Spleen (tissue), 11 donors: ENCODE data around the gene CTNS. TPM values are rescaled to one million over a fixed set of nuclear protein-coding genes. Genes with fewer than 3 reads are reported as not detected.

Source experiments
- DNase-seq: peaks from one replicate; pipeline ENCODE4 v3.0.0-alpha.2; 2020
- H3K27ac ChIP-seq, 8 donors: fragments of 200-600 bp; sonication (generic) in 7 of 8; 1 replicate in 4 of 8; 2 replicates in 4 of 8; pipeline versions ENCODE4 v1.5.0 to v1.8.0; 2016 to 2021; ENCODE audit warnings: inconsistent platforms in 4 of 8, mild to moderate bottlenecking in 4 of 8, moderate library complexity in 1 of 8
- H3K27me3 ChIP-seq, 7 donors: fragments of 200-600 bp; sonication (generic) in 6 of 7; replicated peaks in 1 of 7; 1 replicate in 4 of 7; 2 replicates in 3 of 7; pipeline versions ENCODE4 v1.5.0 to v1.8.0; 2016 to 2021; ENCODE audit warnings: inconsistent platforms in 3 of 7, mild to moderate bottlenecking in 1 of 7
- H3K36me3 ChIP-seq, 6 donors: fragments of 200-600 bp; sonication (generic) in 5 of 6; 1 replicate in 4 of 6; 2 replicates in 2 of 6; pipeline versions ENCODE4 v1.5.0 to v1.8.0; 2016 to 2021; ENCODE audit warnings: inconsistent platforms in 2 of 6
- H3K4me1 ChIP-seq, 6 donors: fragments of 200-600 bp; sonication (generic) in 5 of 6; 1 replicate in 3 of 6; 2 replicates in 3 of 6; pipeline versions ENCODE4 v1.5.0 to v1.8.0; 2016 to 2021; ENCODE audit warnings: inconsistent platforms in 3 of 6
- H3K4me3 ChIP-seq, 8 donors: fragments of 200-600 bp; sonication (generic) in 7 of 8; 1 replicate in 4 of 8; 2 replicates in 4 of 8; pipeline versions ENCODE4 v1.5.0 to v1.8.0; 2016 to 2021; ENCODE audit warnings: inconsistent platforms in 4 of 8, mild to moderate bottlenecking in 4 of 8, moderate library complexity in 2 of 8
- H3K9me3 ChIP-seq, 8 donors: fragments of 200-600 bp; sonication (generic) in 7 of 8; 1 replicate in 4 of 8; 2 replicates in 4 of 8; pipeline versions ENCODE4 v1.5.0 to v1.8.0; 2016 to 2021; ENCODE audit warnings: inconsistent platforms in 4 of 8
- CTCF ChIP-seq, 11 experiments: fragments of 200-600 bp in 7 of 11; fragments of 450-650 bp in 4 of 11; sonication (generic) in 4 of 11; IDR thresholded peaks in 8 of 11; conservative IDR thresholded peaks in 3 of 11; 1 replicate in 7 of 11; 2 replicates in 4 of 11; pipeline versions ENCODE4 v1.4.0 to v1.8.0; 2016 to 2021; ENCODE audit warnings: antibody characterized with exemption in 11 of 11, inconsistent platforms in 4 of 11, mild to moderate bottlenecking in 1 of 11
- POLR2A ChIP-seq, 3 donors: fragments of 450-650 bp; IDR thresholded peaks; one replicate each; pipeline ENCODE4 v1.5.1; 2017; ENCODE audit warnings: antibody characterized with exemption in 3 of 3, mild to moderate bottlenecking in 1 of 3
- POLR2AphosphoS5 ChIP-seq, 3 donors: sonication (generic); formaldehyde crosslinking; IDR thresholded peaks; one replicate each; pipeline ENCODE4 v1.5.1; 2017; ENCODE audit warnings: antibody characterized with exemption in 3 of 3
- WGBS, 5 donors: extraction: QIAGEN DNeasy Blood & Tissue Kit in 3 of 5; methylation state at CpG; one replicate each; pipeline versions ENCODE4 v1.1.5 to v1.1.7; 2013 to 2018; 5-methylcytosine and 5-hydroxymethylcytosine counted together
- intact Hi-C: fragments of 100-400 bp; cut with DNase I; formaldehyde crosslinking; loops from one replicate; pipeline ENCODE4 v1.15.0; 2023; ENCODE audit warnings: low total_unique reads
- polyA plus RNA-seq, 3 donors: library from polyadenylated mRNA; stranded (reverse); fragments of 200-250 nt; gene quantifications; one replicate each; pipeline ENCODE4 v1.2.1, GENCODE V29; 2013
- total RNA-seq, 7 donors: library from RNA; depleted of rRNA in 3 of 7; stranded (reverse); fragments of >200 nt in 3 of 7; fragmentation: NEBNext Ultra II Directional in 4 of 7; extraction: Animal tissue kit (Norgen Biotek cat#: 25700) in 4 of 7; gene quantifications; one replicate each; pipeline versions ENCODE4 v1.1.0 to v1.2.1, GENCODE V29; 2016 to 2021
- donor health status: healthy with polysubstance abuse.
- donor health status: DM: no; HTN: no; CAD: no; lungs with moderate emphysema.
- donor health status: DM: no; HTN: no; CAD: no.
- donor health status: Bipolar disorder and iron deficiency.
- donor health status: healthy.
- donor health status: DM: no; HTN: no; CAD: no.
- donor health status: DM: yes; HTN: yes; CAD: no.

The CTNS gene
- total and polyA plus RNA-seq, 10 donors: 5.7 to 42.5 (median 14.0) TPM

DNA sequence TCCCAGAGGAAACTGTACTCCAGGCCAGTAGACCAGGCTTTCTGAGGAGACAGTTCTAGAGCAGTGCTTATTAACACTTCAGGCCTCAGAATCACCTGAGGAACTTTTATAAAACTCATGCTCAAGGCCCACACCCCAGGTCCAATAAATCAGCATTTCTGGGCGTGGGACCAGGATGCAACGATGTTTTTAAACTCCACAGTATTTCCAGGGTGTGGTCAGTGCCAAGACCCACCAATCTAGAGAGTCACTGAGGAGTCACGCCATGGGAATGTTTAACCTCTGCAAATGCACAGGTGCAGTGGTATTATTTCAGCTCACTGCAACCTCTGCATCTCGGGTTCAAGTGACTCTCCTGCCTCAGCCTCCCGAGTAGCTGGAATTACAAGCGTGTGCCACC, 23.4 kb upstream of the CTNS start:
- Histone ChIP-seq H3K27me3 (no peaks in the 10 kb centered on the region), H3K4me3 (no peak overlapping the region), H3K36me3 (peaks cover 0 to 100% (median 78%) of the 10 kb centered on the region in 6 donors), H3K4me1 (no peaks in the 10 kb centered on the region), H3K9me3 (peaks cover 0 to 12% (median 9%) of the 10 kb centered on the region in 8 donors), H3K27ac (no peak overlapping the region)
- intact Hi-C loops: no loop called here
- TF ChIP-seq POLR2AphosphoS5 (IDR thresholded peaks at IDR 0.05) (no peak), CTCF (IDR thresholded peaks at IDR 0.05 in 8 of 11, conservative IDR thresholded peaks at IDR 0.05 in 3 of 11) (no peak), POLR2A (IDR thresholded peaks at IDR 0.05) (no peak)
- 88 to 100% (median 95%) methylated on average over 6 of the region's 6 CpGs for WGBS, 5 donors
- no peak for DNase-seq

DNA sequence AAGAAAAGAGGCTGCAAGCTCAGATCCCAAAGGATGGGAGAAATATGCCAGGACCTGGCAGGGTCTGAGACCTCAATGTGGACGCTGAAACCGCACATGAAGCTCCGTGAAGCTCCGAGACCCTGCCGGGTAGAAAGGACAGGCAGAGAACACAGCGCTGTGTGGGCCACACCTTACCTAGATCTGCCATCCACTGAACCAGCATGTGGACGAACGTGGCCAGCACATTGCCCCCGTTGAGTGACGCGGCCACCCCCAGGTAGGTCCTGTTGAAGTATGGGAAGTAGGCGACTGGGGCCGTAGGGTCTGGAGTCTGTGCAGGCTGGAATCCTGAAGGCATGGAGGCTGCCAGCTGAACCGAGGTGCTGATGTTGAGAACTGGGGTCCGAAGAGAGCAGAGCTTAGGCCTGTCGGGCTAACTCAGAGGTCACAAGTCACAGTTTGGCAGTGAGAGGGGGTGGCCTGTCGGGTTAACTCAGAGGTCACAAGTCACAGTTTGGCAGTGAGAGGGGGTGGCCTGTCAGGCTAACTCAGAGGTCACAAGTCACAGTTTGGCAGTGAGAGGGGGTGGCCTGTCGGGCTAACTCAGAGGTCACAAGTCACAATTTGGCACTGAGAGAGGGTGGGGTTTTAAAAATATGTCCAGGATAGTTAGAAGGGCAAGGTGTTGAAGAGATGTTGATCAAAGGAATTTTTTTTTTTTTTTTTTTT, 21.2 kb upstream of the CTNS start:
- Histone ChIP-seq H3K36me3 (peaks cover 0 to 100% (median 77%) of the 10 kb centered on the region in 6 donors), H3K9me3 (peaks cover 0 to 12% (median 9%) of the 10 kb centered on the region in 8 donors), H3K27me3 (no peaks in the 10 kb centered on the region), H3K4me1 (no peaks in the 10 kb centered on the region), H3K27ac (no peak overlapping the region), H3K4me3 (no peak overlapping the region)
- intact Hi-C loops: no loop called here
- no peak for TF ChIP-seq POLR2A (IDR thresholded peaks at IDR 0.05)
- TF ChIP-seq POLR2AphosphoS5 (IDR thresholded peaks at IDR 0.05): no peak
- no peak for TF ChIP-seq CTCF (IDR thresholded peaks at IDR 0.05 in 8 of 11, conservative IDR thresholded peaks at IDR 0.05 in 3 of 11)
- WGBS, 5 donors: 94 to 98% (median 97%) methylated on average over 17 to 18 of the region's 18 CpGs
- DNase-seq: no peak

GRCh38 chr17:3621146-3621720, 15.3 kb upstream of the CTNS start:
- Histone ChIP-seq H3K4me1 (no peaks in the 10 kb centered on the region), H3K4me3 (no peak overlapping the region), H3K9me3 (peaks cover 0 to 12% (median 9%) of the 10 kb centered on the region in 8 donors), H3K27me3 (no peaks in the 10 kb centered on the region), H3K27ac (no peak overlapping the region), H3K36me3 (peaks cover 5 to 99% (median 76%) of the 10 kb centered on the region in 6 donors)
- intact Hi-C loops: no loop called here
- WGBS, 5 donors: 80 to 89% (median 86%) methylated on average over 8 of the region's 8 CpGs
- DNase-seq: no peak
- TF ChIP-seq POLR2AphosphoS5 (IDR thresholded peaks at IDR 0.05) (no peak), POLR2A (IDR thresholded peaks at IDR 0.05) (no peak), CTCF (IDR thresholded peaks at IDR 0.05 in 8 of 11, conservative IDR thresholded peaks at IDR 0.05 in 3 of 11) (no peak)

DNA sequence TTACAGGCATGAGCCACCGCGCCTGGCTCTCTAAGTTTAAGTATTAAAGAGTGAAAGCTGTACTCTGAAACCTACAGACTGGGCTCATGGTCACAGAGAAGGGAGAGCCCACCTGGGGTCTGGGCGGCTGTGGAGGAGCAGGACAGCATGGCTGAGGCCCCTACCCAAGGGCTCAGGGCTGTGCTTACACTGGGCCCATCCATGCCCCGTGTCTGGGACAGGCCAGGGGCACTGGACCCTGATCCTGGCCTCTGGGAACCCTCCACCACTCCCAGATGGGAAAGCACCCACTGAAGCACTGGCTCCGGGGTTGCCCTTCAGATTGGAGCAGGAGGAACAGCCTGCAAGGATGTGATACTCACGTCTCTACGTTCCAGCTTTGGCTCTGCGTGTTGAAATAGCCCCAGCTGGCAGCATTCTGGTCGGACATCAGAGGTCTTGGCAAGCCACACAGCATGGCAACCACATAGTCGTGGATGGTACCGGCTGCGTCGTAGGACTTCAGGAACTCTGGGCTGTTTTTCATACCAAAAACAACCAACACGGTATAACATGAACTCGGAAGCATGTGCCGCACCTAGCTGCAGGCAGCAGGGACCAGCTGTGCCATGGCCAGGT, 13.5 kb upstream of the CTNS start:
- Histone ChIP-seq H3K4me1 (no peaks in the 10 kb centered on the region), H3K9me3 (peaks cover 0 to under 1% (median 0%) of the 10 kb centered on the region in 8 donors), H3K36me3 (peaks cover 5 to 99% (median 73%) of the 10 kb centered on the region in 6 donors), H3K27ac (no peak overlapping the region), H3K27me3 (no peaks in the 10 kb centered on the region), H3K4me3 (no peak overlapping the region)
- no peak for DNase-seq
- no peak for TF ChIP-seq CTCF (IDR thresholded peaks at IDR 0.05 in 8 of 11, conservative IDR thresholded peaks at IDR 0.05 in 3 of 11)
- TF ChIP-seq POLR2AphosphoS5 (IDR thresholded peaks at IDR 0.05): no peak
- TF ChIP-seq POLR2A (IDR thresholded peaks at IDR 0.05): no peak
- intact Hi-C loops: no loop called here
- 94 to 99% (median 96%) methylated on average over 10 to 16 of the region's 16 CpGs for WGBS, 5 donors
